NOMO-1 (cell line): ENCODE data around the gene DCUN1D1.

Source experiments
- DNase-seq, 2 experiments: peaks; one replicate each; lab custom pipeline; 2025; ENCODE audit not compliant: unreplicated experiment in 2 of 2; lab: John Stamatoyannopoulos, UW

DCUN1D1 gene

DNA sequence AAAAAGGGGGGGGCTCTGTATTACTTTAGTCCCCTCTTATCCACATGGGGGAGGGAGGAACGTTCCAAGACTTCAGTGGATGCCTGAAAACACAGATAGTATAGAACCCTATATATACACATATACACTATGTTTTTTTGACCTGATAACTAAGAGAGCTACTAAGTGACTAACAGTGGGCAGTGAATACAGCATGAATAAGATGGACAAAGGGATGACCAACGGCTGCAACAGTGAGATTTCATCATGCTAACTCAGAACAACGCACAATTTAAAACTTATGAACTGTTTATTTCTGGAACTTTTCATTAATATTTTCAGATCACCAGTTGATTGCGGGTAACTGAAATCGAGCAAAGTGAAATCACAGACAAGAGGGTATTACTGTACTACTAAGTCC, 7.3 kb downstream of the DCUN1D1 start:
- DNase-seq: no peak

DNA sequence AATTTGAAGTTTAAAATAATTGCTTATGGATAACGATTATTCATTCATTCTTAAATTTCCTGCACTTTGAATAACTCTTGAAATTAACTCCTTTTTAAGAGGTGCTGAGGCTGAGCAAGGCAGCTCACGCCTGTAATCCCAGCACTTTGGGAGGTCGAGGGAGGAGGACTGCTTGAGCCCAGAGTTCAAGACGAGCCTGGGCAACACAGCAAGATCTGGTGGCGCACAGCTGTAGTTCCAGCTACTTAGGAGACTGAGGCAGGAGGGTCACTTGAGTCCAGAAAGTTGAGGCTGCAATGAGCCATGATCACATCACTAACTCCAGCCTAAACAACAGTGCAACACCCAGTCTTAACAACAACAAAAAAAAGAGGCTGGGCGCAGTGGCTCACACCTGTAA, 8.0 kb downstream of the DCUN1D1 start:
- no peak for DNase-seq

DNA sequence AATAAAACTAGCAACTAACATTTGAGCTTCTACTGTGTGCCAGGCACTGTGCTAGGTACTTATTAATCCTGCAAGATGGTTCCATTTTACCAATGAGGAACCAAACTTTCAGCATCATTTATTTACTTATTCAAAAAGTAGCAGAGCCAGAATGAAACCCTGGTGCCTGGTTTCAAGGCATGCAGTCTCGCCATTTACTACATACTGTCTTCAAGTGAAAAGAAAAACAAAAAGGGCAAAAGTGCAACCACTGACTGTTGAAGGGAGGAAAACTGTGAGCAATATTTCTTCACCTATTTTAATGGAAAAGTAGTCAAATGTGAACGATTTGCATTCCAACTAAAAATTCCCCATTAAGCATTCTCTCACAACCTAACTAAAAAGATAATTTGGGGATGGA, 8.7 kb downstream of the DCUN1D1 start:
- no peak for DNase-seq

DNA sequence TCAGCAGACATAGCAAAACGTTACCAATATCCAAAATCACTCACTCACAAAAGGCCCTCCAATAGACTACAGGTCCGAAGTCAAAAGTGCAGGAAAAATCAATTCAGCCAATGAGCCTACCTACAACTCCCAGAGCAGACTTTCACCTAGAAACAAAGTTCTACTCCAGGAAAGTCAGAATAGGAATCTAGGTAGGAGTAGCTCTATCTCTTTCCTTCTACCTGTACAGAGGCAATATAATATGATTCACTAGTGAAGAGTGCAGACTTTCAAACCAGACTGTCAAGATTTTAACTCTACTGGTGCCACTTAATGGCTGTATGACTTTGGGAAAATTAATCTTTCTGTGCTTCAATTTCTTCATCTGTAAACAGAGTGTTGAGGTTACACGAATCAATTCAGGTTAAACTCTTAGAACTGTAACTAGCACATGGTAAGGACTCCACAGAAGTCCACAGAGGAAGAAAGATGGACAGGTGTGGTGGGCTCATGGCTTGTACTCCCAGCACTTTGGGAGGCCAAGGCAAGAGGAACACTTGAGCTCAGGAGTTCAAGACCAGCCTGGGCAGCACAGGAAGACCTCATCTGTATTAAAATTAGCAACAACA, 9.4 kb downstream of the DCUN1D1 start:
- no peak for DNase-seq

DNA sequence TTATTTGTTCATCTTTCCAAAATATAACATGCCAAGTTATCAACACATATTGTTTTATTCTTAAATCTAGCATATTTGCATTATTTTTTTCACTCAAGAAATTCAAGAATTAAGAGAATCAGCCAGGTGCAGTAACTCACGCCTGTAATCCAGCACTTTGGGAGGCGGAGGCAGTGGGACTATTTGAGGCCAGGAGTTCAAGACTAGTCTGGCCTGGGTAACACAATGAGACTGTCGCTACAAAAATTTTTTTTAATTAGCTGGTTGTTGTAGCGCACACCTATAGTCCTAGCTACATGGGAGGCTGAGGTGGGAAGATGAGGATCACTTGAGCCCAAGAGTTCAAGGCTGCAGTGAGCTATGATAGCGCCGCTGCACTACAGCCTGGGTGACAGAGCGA, 10.5 kb downstream of the DCUN1D1 start:
- DNase-seq: no peak

DNA sequence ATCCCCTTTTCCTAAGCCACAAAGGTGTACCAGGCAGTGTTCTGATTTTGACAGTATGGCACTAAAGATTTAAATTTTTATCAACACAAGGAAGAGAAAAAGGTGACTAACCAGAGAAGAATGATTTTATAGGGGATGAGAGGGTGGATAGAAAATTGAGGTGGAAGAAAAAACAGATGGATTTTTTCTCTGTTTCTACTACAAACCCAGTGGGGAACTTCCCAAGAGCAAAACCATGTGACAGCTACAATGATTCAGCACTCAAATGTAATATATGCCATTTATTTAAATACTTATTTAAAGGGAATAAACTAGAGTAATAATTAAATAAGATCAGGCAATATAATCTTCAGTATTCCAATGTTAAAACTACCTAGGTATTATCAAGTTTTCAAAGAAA, 11.1 kb downstream of the DCUN1D1 start:
- DNase-seq: no peak

DNA sequence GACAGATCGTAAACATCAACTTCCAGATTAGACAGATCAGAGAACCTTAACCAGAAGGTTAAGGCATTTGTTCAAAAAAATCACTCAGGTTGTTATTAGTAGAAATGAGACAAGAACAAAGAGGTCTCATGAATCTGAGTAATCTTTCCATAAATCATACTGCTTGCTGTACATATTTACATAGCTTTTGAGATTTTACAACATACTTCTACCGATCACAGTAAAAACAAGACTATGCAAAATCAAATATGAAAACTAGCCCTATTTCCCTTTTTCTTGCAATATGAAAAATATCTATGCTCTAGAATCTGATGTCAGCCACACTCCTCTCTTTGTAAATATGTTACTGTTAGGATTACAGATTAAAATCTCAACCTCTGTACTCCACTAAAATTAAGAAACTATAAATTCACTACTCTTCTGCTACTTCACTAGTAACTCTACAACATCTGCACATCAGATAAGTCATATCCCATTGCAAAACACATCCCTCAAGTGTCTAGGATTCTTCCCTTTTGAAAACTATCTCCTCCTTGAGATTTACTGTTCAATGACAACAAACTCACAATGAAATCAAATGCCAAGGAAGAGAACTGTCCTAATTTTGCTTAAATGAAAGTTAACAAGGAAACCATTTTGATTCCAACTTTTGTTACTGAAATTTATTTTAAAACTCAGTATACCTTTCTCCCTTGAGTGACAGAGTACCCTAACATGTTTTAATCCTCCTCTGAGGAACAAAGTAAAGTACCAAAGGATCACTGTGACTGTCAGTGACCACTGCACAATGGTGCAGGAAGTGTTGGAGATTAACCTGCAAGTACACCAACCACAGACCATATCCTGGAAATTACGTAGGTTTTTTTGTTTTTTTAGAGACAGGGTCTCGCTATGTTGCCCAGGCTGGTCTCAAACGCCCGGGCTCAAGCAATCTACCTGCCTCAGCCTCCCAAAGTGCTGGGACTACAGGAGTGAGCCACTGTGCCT, 12.8 kb downstream of the DCUN1D1 start:
- no peak for DNase-seq

DNA sequence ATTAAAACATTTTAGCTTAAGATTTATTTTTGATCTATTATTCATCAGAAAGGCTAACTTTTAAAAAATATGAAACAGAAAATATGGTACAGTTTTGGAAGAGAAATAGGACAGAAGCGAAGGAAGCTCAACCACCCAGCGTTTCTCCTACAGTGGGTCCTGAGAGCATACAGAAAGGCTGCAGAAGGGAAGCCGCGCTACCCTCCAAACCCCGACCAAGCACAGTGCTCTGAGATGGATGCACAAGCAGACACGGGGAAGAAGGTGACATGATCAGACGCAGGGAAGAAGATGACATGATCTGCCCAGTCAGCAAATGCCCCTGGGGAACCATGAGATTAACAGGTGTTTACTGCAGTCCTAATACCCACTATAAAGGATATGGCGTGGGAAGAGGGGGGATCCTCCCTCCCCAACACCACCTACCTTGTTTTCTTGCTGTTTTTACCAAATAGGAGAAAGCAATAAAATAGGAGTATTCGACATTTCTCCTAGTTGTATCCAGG, 14.4 kb downstream of the DCUN1D1 start:
- DNase-seq: no peak

DNA sequence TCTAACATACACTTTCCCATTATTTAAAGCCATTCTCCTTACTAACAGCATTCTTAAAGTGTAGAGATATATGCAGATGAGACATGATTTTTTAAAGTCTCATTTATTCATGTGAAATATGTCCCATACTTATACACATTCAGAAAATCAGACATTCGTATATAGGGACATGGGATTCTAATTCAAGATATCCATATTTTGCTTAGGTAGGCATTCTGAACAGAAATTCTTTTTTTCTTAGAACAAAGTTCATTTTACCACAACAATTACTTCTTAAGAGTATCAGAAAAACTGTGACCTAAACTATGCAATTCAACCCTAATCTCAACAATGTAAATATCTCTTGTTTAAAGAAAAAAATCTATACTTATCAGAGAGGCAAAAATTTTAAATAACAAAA, 16.2 kb downstream of the DCUN1D1 start:
- DNase-seq: no peak

DNA sequence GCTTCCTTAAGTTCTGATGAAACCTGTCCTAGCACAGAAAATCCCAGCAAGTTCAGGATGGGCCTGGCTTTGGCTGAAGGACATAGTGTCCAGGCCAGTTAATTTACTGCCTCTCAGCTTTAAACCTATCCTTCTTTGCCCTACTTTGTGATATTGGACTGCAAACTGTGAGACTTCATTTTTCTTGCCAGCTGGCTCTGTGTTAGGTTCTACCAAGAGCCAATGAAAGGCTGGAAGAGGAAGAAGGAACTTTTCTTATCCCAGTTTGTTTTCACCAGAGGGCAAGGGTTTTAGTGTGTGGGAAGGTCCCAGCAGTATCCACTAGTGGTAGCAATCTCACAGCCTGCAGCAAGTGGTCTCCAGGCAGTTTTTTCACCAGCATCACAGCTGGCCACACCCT, 18.2 kb downstream of the DCUN1D1 start:
- no peak for DNase-seq

DNA sequence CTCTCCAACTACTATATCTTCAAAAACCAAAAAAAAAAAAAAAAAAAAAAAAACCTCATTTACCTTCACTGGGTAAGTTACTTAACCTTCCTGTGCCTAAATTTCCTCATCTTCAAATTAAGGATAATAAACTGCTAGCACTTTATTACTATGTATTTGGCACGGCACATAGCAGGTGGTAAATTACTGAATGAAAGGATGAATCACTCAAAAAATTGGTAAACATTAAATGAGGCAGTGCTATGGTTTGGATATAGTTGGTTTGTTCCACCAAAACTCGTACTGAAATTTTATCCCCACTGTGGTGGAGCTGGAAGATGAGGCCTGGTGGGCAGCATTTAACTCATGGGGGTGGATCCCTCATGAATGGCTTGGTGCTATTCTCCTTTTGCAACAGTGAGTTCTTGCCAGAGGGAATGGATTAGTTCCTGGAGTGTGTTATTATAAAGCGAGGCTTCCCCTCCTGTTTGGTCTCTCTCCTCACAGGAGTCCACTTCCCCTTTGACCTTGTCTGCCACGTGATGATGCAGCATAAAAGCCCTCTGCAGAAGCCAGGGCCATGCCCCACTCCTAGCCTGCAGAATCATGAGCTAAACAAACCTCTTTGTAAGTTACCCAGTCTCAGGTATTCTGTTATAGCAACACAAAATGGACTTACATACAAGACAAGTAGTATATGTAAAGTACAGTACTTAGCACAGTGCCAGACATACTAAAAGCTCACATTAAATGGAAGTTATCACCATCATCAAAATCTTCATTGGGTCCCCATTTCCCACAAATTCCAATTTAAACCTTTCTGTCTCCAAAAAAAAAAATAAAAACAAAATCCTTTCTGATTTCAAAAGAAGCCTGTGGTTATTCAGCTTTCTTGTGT, 20.6 kb downstream of the DCUN1D1 start:
- peak in 1 of 2 experiments; percentile 53 for DNase-seq

DNA sequence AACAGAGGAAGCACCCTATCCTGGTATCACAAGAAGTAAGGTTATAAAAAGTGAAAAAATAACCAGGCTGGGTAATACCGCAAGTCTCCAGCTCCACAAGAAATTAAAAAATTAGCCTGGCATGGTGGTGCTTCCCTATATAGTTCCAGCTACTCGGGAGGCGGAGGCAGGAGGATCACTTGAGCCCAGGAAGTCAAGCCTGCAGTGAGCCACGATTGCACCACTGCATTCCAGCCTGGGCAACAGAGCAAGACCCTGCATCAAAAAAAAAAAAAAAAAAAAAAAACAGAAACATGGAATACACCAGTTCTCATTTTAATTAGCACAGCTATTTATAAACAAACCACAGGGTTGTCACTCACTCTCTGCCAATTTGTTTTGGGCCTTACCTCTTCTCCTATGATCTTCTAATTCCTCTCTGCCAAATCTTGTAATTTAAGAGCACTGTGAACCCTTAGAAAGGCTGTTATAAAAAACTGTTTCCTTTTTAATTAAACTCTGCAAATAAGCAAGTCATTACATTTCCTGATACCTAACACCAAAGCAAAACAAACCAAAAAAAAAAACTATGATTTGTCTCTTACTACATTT, 22.6 kb downstream of the DCUN1D1 start:
- DNase-seq: no peak

DNA sequence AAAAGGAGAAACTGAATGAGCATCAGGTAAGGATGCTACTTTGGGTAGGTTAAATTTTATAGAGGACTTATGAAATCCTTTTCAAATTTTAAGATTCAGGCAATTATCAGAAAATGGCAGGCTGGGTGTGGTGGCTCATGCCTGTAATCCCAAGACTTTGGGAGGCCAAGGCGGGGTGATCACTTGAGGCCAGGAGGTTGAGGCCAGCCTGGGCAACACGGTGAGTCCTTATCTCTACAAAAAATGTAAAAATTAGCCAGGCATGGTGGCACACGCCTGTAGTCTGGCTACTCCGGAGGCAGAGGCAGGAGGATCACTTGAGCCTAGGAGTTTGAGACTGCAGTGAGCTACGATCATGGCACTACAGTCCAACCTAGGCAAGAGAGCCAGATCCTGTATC, 23.1 kb downstream of the DCUN1D1 start:
- DNase-seq: no peak

DNA sequence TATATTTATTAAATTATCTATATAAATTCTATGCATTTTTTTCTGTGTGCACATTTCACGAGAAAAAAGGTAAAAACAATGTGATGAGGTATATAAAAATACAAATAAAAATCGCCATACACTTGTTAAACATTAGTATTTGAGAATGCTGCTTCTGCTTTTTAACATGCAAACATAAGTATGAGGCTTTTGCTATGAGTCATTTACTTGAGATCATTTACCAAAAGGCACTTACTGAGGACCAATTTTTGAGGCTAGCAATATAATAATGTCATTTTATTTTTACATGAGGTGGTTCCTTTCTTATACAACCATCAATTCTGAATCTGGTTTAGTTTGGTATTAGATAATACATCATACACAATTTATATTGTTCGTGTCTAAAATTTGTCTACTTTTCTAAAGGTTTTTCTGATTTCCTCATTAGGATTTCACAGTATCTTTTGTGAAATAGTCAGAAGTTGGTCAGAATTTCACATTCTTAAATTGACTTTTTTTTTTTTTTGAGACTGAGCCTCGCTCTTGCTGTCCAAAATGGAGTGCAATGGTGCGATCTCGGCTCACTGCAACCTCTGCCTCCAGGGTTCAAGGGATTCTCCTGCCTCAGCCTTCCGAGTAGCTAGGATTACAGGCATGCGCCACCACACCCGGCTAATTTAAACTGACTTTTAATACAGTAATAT, 25.6 kb downstream of the DCUN1D1 start:
- peak in 1 of 2 experiments; percentile 34 for DNase-seq

DNA sequence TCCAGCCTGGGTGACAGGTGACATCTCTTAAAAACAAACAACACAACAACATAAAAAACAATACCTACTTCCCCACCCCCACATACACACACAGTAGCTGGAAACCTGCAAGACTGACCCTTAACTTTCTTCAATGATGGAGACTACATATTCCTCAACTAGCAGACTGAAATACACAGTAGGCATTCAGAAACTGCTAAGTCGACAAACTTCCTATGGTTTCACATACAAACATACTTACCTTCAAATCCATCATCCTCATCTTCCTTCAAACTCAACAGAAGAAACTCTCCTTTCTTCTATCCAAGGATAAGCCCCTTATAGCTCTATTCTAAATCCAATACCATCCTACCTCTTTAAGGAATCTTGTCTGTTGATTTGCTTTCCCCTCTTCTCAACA, 30.6 kb downstream of the DCUN1D1 start:
- no peak for DNase-seq

DNA sequence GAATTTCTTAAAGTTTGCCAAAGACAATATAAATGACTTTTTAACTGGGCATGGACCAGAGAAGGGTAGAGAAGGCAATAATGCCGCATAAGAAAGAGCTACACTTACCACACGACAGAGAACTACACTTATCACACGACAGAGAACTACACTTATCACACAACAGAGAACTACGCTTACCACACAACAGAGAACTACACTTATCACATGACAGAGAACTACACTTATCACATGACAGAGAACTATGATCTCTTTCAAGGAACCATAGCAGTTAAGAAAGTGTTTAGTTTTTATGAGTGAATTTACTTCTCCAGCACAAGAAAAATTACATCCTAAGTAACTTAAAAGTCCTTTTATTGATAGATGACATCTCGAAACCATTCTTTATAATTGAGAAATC, 32.0 kb downstream of the DCUN1D1 start:
- no peak for DNase-seq

DNA sequence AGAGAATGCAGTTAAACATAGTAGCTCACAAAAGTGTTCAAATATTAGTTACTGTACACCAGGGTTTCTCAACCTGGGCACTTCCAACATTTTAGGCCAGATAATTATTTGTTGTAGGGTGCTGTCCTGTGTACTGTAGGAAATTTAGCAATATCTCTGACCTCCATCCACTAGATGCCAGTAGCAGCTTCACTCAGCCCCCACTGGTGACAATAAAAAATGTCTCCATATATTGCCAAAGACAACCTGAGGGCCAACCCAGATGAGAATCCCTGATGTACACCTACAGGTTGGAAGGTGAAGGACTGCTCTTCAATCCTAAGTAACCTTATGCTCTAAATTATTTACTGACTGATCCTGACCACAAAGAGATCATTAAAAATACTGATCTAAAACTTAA, 32.5 kb downstream of the DCUN1D1 start:
- no peak for DNase-seq

DNA sequence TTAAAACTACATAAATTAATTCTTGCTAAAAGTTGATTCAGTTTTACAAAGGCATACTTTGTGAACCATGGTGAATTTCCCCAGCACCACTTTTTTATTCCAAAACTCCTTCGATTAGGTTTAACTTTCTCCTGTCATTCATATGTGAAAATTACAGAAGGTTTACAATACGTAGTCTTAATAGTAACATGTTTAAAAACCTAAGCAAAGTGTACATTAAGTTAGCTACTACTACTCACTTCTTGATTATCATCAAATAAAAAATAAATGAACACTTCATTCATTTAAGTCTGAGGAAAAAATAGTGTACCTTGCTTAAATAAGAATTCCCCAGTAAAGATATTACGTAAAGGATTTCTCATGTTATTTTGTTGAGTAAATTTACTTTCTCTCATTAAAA, 38.6 kb downstream of the DCUN1D1 start:
- DNase-seq: no peak

DNA sequence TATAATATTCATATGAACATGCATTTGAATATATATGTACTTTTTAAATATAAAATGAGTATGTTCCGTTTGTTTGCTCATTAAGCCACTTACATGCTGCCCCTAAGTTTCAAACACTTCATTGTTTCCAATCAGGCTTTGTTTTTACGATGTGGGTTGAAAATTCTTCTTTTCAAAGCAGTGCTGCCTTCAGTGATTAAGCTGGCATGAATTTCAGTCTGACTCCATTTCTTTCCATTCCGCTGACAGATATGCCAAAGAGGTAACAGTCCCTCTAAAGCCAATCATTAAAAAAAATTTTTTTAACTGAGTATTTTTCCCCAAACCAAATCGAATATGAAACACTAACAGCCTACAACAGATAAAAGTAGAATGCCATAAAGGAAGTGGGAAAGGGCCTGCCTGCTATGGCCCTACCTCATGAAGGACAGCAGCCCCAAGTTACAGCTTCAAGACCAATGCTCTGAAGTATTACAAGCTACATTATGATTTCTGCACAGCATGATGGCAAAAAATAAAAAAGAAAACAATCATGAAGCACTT, 40.0 kb downstream of the DCUN1D1 start:
- no peak for DNase-seq
